AG09319 (cell line): ENCODE measurements around the gene EIF2S1.

ENCODE experiments used
- DNase-seq: peaks from one replicate; pipeline ENCODE4 v3.0.0-alpha.2; 2010; ENCODE audit warnings: low read depth; ENCODE audit errors: extremely low read depth
- TF ChIP-seq, protein P1 (sequence below): IDR thresholded peaks from 2 replicates; pipeline ENCODE4 v1.5.1; 2011; ENCODE audit warnings: low read depth, mild to moderate bottlenecking, inconsistent platforms, low read length, moderate library complexity

The EIF2S1 gene

GRCh38 chr14:67357969-67358354, 2.2 kb upstream of the EIF2S1 start:
- DNase-seq, result no peak
- TF ChIP-seq, protein P1, sequence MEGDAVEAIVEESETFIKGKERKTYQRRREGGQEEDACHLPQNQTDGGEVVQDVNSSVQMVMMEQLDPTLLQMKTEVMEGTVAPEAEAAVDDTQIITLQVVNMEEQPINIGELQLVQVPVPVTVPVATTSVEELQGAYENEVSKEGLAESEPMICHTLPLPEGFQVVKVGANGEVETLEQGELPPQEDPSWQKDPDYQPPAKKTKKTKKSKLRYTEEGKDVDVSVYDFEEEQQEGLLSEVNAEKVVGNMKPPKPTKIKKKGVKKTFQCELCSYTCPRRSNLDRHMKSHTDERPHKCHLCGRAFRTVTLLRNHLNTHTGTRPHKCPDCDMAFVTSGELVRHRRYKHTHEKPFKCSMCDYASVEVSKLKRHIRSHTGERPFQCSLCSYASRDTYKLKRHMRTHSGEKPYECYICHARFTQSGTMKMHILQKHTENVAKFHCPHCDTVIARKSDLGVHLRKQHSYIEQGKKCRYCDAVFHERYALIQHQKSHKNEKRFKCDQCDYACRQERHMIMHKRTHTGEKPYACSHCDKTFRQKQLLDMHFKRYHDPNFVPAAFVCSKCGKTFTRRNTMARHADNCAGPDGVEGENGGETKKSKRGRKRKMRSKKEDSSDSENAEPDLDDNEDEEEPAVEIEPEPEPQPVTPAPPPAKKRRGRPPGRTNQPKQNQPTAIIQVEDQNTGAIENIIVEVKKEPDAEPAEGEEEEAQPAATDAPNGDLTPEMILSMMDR, result no peak

- TF ChIP-seq, protein P1, result no peak
- DNase-seq, result peak; percentile 8
These were observed 979 bp upstream of the EIF2S1 start for GRCh38 chr14:67358924-67359774.

DNA sequence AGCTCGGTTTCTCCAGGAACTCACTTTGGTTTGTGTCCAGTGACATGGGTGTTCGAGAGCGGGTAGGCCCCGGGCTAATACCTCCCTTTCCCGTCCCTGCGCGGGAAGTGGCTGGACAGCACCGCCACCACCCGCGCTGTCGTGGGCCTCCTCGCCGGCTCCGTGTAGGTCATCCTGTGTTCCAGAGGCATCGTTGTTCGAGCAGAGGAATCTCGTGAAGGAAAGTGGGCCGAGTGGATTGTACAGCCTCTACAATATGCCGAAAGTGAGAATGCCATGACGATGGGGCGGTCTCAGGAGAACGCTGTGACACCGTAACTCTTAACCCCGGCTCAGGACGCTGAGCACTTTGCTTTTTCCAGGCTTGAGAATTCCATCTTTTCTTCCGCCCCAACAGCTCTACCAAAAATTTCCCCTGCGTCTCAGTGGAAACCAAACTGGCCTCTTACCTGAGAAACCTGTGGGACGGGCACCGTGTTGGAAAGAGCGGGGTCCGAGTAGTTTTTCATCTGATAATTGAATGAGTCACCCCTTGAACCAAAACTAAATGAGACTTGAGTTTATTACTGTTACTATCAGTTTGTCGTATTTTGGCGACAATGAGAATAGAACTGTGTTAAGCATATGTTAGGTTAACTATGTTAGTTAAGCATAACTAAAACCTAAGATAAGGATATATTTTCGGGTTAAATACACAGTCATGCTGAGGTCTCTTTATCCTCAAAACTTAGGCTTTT, 510 bp downstream of the EIF2S1 start:
- DNase-seq, result no peak
- TF ChIP-seq, protein P1, result no peak

DNA sequence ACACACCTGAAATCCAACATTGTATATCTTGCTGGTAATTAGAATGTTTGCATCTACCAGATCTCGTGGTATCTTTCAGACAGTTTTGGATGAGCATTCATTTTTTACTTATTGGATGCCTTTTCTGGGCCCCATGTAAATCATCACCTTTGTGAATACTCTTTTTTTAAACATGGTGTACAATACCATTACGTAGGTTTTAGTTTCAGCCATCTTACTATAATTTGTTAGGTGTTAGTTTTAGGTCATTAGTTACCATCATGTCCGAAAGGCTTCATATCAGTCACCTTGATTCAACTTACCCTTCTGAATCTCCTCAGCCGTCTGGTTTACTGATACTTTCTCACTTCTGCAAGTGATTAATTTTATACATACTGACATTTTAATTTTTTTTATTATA, 5.3 kb downstream of the EIF2S1 start:
- TF ChIP-seq, protein P1, result no peak

DNA sequence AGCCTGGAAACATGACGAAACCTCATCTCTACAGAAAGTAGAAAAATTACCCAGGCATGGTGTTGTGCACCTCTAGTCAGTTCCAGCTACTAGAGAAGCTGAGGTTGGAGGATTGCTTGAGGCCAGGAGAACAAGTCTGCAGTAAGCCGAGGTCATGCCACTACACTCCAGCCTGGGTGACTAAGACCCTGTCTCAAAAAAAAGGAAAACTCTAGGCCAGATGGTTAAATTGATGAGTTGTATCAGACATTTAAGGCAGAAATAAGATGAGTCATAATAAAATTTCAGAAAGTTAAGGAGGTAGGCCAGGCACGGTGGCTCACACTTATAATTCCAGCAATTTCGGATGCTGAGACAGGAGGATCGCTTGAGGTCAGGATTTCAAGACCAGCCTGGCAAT, 10.7 kb downstream of the EIF2S1 start:
- TF ChIP-seq, protein P1, result no peak
- DNase-seq, result no peak

More for the DNA sequence above, 5.3 kb downstream of the EIF2S1 start:
- no peak for DNase-seq

GRCh38 chr14:67371247-67372148, 11.4 kb downstream of the EIF2S1 start:
- TF ChIP-seq, protein P1, result no peak
- no peak for DNase-seq
